GM21390 (cell line): Measurements from ENCODE around the gene KIAA2012.

Experiments
- ATAC-seq: cut with Tn5 transposase; IDR thresholded peaks from one replicate; pipeline ENCODE4 v1.9.1; 2021; ENCODE audit not compliant: unreplicated experiment

KIAA2012 gene

DNA sequence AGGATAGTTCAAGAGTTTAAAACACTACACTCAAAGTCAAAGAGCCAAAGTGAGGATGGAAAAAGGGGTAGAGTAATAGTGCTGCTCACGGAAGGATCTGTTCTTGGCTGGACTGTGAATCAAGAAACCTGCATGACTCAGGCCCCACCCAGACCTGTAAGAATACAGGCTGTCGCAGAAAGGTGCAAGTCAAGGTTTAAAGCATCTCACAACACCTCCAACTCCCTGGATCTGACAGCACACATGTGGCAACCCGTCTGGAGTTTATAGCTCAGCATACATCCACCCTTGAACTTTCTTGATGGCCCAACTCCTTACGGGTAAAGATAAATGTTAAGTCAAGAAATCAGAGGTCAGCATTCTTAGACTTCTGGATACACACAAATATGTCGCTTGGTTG is 6.3 kb downstream of the KIAA2012 start:
- ATAC-seq, result no peak

DNA sequence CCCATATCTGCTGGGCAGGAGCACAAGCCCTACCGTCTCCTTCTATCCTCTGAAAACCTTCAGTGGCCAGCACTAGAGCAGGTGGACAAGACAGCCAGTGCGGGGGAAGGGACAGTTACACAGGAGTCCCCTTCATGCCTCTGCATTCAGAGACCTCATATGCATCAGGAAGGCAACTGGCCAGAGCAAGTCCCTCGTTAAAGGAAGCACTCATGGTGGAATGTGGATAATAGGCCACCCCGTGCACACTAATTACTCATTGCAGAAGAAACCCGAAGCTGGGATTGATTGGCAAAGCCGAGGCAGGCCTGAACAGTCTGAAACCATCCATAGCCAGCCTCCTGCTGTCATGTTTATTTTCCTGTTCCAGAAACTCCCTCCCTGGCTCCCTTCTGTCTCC is 11.2 kb downstream of the KIAA2012 start:
- ATAC-seq, result no peak

DNA sequence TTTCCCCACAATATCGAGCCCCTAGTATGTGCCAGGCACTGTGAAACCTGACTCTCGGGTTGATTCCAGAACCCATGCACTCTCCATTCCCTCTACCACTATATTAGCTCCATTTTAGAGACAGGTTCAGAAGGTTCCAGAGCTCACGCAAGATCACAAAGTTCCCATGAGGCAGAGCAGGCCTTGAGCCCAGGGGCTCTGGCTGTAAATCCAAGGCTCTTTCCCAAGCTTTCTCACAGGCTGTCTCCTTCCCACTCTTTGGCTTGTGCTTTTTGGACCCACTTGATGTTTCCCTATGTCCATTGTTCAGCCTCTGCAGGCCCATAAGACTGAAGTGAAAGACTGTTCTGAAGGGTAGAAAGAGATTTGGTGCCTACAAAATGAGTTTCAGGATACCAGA is 15.7 kb downstream of the KIAA2012 start:
- ATAC-seq, result no peak

DNA sequence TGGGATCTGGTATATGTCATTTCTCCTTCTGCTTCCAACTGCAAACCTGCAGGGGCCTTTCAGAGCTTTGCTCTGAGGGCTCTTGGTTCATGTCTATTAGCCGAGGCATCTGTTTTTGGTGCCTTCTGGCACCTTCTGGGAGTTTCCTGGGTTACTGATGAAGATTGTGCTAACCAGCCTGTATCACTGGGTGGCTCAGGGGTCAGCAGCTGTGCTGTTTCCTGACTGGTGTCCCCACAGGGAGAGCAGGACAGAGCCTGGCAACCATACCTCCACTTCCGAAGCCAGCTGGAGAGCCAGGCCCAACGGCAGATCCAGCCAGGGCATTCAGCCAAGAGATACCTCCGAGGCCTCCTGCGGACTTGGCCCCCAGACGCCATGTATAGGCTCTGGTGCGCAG is 17.5 kb downstream of the KIAA2012 start:
- no peak for ATAC-seq

DNA sequence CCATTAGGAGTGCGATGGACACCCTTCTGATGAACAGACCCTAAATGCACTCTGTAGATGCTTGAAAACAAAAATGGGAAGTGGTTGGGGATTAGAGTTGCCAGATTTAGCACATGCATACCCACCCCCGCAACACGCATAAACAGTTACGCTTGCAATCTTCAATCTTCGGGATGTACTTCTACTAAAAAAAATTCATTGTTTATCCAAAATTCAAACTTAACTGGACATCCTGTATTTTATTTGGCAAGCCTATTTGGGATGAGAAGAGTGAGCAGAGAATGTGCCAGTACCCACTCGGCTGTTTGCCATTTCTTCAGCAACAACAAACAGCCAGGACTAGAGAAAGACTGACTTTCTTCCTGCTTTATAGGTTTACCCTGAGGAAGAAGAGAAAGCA is 18.4 kb downstream of the KIAA2012 start:
- no peak for ATAC-seq

DNA sequence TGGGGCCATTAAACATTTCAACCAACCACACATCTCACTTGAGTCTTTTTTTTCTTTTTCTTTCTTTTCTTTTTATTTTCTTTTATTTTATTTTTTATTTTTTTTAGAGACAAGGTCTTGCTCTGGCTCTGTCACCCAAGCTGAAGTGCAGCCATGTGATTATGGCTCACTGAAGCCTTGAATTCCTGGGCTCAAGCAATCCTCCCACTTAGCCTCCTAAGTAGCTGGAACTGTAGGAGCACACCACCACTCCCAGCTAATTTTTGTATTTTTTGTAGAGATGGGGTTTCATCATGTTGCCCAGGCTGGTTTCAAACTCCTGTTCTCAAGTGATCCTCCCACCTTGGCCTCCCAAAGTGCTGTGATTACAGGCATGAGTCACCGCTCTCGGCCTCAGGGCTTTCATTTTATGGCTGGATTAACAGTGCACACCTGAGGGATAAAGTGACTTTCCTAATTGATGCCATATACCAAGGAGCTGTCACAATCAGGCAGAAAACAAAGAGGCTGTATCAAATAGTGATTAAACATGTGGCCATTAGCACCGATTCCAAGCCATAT is 21.5 kb downstream of the KIAA2012 start:
- ATAC-seq, result no peak

DNA sequence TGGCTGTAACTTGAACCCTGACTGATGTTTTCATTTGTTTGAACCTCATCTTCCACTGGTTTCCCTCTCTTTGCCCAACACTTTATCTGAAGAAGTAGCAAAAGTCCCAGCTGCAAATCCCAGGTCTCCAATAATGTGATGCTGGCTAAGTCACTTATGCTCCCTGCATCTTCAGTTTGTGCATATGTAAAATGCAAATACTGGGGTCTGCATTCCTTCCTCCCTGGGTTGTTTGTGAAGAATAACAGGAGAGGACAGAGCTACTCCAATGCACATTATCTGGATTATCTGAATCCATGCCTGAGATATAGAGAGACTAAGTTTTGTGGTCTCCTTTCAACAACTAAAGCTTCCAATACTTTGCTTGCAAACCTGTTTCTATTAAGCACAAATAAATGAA is 22.2 kb downstream of the KIAA2012 start:
- ATAC-seq, result no peak

DNA sequence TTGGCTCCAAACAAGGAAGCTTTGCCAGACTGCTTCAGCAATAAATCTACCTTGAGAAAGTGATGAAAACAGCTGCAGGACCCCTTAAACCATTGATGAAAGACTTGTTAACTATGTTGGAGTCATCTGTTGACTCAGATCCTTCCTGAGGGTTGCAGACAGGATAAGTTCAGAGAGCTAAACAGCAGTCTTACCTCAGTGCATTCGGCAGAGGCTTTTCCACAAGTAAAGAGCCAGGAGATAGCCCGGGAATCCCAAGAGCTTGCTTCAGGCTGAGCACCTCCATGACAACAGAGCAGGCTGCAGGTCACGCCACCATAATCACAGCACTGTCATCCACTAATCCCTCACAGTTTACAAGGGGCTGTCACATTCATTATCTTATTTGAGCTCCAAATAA is 23.7 kb downstream of the KIAA2012 start:
- no peak for ATAC-seq

DNA sequence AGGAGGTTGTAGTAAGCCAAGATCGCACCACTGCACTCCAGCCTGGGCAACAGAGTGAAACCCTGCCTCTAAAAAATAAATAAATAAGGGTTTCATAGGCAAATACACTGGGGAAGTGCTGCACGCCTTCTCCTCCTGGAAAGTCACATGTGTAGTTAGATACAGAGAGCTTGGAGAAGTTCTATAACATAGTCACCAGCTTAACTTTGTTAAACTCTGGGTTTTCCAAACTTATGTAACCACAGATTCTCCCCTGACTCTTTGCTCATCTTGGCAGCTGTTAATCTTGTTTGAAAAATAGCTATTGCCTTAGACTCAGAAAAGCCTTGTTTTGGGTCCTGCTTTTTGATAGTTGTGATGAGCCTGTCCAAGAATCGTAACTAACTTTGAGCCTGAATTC is 25.2 kb downstream of the KIAA2012 start:
- ATAC-seq, result no peak

DNA sequence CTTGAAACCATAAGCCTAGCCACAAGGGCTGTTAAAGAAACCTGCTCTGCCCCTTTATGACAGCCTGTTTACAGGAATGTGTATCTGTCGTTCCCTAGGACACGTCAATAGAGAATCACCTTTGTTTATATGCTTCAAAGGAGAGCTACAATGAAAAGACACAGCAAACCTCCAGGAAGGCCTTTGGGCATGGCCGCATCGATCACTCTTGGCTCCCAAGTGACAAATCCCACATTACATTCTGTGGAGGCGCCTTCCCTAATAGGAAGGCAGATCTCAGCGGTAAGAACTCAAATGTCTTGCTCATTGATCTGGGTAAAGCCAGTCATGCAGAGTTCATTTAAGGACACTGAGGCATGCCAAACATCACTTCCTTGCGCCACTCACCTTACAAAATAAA is 26.5 kb downstream of the KIAA2012 start:
- ATAC-seq, result no peak

DNA sequence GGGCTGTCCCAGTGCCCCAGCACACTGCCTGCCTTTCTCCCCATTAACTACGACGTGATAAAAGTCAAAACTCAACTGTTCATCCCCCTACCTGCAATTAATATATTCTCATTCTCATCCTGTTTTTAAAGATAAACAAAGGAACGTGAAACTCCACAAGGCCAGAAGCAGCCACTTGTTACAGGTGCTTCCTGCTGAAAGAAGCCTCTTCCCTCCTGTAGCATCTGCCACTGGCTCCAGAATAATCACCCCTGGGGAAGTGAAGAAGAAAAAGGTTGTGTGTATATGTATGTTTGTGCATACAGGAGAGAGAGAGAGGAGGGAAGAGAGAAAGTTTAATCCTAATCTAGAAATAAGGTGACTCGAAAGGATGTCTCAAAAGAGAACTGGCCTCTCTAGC is 27.1 kb downstream of the KIAA2012 start:
- ATAC-seq, result no peak

DNA sequence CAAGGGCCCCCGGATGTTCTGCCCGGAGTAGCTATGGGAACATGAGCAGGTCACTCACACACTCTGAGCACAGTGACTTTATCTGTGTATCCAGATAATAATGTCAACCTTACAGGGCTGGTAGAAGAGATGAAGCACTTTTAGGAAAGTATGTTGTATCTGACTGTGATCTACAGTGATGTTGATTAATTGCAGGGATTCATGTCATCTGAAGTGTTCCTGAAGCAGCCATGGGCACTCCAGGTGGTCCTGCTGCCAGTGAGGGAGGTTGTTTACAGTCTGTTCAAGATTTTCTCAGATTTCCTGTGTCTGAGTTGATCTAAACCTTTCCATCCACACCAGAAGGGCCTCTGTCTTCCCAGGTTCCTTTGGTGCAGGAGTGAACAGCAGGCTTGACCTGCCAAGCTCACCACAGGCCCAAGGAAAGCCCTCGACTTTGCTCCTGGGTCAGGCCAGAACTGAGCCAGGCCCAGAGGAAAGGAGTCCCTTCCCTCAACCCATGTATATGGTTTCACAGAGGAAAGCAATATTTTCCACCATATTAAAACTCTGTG is 28.0 kb downstream of the KIAA2012 start:
- ATAC-seq, result no peak

DNA sequence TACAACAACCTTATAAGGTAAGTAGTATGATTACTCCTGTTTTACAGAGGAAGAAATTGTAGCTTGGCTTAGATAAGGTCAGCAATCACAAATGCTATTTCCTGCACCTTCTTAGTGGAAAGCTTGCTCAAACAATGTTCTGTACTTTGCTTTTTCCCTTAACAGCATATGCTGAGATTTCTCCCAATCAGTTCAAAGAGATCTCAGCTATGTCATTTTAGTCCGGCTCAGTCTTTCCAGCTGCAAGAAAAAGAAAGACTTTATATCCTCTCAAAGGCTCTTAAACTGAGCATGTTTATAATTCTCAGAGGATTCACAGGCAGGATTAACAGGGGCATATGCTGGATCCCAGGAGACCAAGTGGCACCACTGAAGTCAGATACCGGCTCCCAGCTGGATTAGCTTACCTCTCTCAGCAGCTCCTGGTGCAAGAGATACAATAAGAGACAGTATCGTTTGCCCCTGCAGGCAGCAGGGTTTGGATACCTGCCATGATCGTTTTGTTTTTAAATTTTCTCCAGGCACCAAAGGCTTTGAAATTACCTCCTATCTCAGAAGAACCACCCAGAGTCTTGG is 29.5 kb downstream of the KIAA2012 start:
- no peak for ATAC-seq

DNA sequence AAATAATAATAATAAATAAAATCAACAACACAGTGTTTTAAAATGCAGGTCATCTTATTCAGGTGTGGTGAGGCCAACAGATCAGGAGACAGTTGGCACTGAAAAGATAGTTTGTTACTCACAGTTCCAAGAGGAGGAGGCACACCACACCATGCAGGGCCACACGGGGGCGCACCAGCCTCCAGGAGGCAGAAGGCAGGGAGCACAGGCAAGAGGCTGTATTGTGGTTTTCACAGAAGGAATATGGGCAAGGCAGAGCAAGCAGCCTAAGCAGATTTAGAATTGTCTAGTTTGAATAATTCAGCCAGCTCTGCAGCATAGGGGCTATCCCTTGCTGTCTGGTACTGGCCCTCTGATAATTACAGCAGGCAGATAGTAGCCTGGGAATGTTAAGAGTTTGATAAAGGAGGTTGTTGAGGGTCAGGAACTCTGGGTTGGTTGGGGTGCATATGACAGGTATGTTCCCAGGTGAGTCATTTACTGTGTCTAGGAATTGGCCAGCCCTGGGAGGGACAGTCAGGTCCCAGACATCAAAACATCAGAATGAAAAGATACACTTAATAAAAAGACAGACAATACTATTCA is 31.3 kb downstream of the KIAA2012 start:
- ATAC-seq, result no peak

DNA sequence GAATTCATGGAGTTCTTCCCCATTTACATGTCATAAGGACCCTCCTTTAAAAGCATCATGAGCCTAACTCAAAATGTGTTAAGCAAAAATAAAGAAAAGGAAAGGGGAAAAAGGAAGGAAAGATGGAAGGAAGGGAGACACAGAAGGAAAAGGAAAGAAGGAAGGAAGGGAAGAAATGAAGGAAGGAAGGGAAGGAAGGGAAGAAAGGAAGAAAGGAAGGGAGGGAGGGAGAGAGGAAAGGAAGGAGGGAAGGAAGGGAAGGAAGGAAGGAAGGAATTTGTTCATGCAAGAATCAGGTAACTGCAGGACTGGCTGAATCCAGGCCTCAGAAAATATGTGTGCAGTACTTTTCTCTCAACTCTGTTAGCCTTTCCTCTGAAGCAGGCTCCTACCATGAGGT is 32.0 kb downstream of the KIAA2012 start:
- no peak for ATAC-seq

DNA sequence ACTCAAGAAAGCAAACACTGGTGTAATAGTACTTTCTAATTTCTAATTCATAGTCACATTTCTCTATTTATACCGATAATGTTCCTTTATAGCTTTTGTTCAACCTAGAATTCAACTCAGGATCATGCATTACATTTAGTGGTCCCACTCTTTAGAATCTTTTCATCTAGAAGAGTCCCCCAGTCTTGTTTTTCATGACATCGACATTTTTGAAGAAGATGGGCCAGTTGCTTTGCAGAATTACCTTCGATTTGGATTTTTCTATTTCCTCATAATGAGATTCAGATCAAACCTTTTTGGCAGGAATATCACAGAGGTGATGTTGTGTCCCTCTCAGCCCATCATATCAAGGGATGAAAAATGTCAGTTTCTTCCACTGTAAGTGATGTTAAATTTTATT is 35.3 kb downstream of the KIAA2012 start:
- no peak for ATAC-seq

DNA sequence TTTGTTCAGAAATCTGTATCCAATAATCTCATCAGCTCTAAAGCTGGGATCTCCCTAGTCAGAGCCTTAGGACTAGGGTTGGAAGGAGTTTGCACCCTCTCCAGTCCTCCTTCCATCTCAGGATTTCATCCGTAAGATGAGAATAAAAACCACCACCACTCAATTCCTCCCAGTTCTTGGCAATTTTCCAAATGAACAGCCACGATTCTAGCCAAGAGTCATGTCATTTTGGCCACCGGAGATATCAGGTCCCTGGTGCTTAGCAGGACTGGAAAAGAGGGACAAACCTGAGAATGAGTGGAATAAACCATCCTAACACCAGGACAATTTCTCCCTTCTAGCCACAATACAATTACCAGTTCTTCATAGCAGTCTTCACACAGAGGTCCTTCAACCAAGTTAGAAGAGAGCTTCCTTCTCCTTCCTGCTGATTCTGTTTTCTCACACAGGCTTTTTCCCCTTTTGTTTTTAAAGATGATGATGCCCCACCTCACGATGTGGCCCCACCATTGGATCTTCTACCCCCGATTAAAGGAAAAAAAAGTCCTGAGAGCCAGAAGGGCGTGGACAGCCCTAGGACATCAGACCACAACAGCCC is 36.2 kb downstream of the KIAA2012 start:
- ATAC-seq, result no peak

DNA sequence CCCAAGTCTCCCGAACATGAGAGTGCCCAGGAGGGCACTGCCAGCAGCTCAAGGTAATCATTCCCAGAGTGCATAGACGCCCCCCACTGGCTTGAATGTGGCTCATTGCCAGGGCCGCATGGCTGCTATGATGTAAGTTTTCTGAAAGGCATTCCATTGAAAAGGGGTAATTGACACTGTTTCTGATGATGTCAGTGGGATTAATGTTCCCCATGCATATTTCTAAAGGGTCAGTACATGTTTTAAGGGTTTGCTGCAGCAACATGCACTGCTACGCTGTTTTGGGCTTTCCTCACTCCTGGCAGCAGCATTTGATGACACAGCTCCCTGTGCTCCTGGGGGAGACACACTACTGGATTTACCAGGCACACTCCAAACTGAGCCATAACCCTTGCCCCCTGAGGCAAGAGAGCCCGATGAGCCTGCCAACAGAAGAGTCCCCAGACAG is 36.7 kb downstream of the KIAA2012 start:
- ATAC-seq, result no peak

DNA sequence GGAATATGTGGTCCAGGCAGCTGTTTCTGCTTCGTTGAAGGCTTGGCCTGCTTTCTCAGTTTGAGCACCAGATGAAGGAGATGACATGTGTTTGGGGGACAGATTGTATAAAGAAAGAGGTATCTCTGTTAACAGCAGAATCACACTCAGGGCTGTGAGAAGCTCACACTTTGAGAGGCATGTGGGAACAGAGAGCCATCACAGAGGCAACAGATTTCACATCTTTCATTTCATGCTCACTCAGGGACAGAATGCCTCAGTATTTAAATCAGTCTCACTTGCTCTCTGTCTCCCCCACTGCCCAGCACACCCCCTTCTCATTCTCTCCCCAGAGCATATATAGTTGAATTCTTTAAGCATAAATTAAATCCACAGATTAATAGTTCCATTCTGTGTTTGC is 37.4 kb downstream of the KIAA2012 start:
- ATAC-seq, result no peak

DNA sequence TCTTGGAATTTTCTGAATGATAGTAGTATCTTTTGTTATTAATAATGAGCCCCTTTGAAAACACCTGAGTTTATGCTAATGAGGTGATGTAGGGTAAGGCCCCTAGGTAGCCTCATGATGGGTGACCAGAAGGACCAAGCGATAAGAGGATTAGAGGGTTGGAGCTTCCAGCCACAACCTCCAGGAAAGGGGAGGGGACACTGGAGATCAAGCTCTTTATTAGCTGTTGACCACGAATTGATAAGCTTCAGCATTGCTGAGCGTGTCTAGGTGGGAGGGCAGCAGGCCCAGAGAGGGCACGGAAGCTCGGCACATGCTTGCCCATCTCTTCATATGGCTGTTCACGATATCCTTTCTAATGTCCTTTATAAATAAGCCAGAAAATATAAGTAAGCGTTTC is 39.0 kb downstream of the KIAA2012 start:
- no peak for ATAC-seq

DNA sequence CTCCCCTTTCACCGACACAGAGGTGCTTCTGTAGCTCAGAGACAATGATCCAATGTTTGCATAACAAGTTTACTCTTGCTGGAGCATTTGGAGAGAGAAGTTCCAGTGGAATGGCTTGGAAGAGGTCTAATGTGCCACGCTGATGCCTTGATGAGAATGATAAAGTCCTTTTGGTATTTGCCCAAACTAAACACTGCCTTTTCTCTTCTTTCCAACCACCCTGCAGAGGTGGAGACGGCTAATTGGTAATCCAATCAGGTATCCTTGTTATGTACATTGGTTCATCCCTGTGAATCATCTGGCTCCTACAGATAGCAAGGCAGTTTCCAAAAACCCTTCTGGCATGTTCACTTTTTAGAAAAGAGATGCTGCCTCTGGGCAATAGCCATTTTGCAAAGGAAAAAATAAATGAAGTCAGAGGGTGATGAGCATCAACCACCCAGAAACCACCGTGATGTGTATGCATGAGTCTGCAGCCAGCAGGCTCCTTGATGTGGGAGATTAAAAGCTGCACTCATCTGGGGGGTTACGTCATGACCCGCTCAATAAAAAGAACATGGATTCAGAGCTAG is 40.6 kb downstream of the KIAA2012 start:
- no peak for ATAC-seq

DNA sequence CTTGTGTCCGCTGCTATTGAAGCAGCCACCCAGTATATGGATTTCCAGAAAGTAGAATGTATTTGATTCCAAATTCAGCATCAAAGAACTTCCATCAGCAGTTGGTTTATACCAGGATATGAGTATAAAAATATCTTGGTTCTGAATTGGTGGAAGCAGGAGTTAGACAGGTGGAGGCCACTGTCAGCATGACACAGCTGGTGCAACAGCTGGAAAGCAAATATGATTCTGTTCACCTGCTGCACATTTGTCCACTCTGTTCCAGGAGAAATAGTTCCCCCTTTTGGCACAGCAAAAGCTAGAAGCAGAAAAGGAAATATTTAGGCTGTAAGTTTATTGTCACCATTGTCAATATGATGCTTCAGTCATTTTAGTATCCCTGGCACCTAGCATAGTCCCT is 41.2 kb downstream of the KIAA2012 start:
- no peak for ATAC-seq
